PFSK-1 (cell line): Measurements from ENCODE around the gene STK39.

Experiments used
- FOXP2 ChIP-seq: optimal IDR thresholded peaks from 2 replicates; pipeline ENCODE3; 2011; ENCODE audit warnings: borderline replicate concordance, control low read depth, inconsistent platforms; ENCODE audit not compliant: insufficient read depth; ENCODE audit errors: extremely low read length, extremely low read depth
- POLR2AphosphoS5 ChIP-seq: IDR thresholded peaks from 2 replicates; pipeline ENCODE4 v1.6.1; 2012; ENCODE audit warnings: low read depth, mild to moderate bottlenecking, control low read depth, low read length, moderate library complexity
- REST ChIP-seq, 2 experiments: IDR thresholded peaks; 2 replicates each; pipeline versions ENCODE4 v1.6.1 to v1.8.0; 2011 to 2012; ENCODE audit warnings: low read depth in 2 of 2, low read length in 2 of 2, control low read depth in 1 of 2, inconsistent platforms in 1 of 2, mild to moderate bottlenecking in 1 of 2, moderate library complexity in 1 of 2; ENCODE audit not compliant: insufficient read depth in 1 of 2
- SIN3A ChIP-seq: IDR thresholded peaks from 2 replicates; pipeline ENCODE4 v1.6.1; 2012; ENCODE audit warnings: mild to moderate bottlenecking, low read length, moderate library complexity, borderline replicate concordance; ENCODE audit not compliant: insufficient read depth
- TAF1 ChIP-seq: IDR thresholded peaks from 2 replicates; pipeline ENCODE4 v1.6.1; 2012; ENCODE audit warnings: low read length, control low read depth, borderline replicate concordance; ENCODE audit not compliant: insufficient read depth

The STK39 gene

GRCh38 chr2:168203762-168204693, 43.4 kb downstream of the STK39 start:
- TF ChIP-seq FOXP2 = no peak

GRCh38 chr2:168201584-168202116, 45.7 kb downstream of the STK39 start:
- TF ChIP-seq TAF1 (no peak), POLR2AphosphoS5 (no peak), FOXP2 (no peak), SIN3A (no peak), REST (IDR thresholded peaks at IDR 0.05; ENCODE audit: insufficient read depth in 1 of 2, low read depth in 2 of 2, low read length in 2 of 2) (no peak)

- TF ChIP-seq TAF1 = no peak
- no peak for TF ChIP-seq FOXP2
- TF ChIP-seq REST (IDR thresholded peaks at IDR 0.05; ENCODE audit: insufficient read depth in 1 of 2, low read depth in 2 of 2, low read length in 2 of 2) = no peak
- TF ChIP-seq SIN3A = no peak
- no peak for TF ChIP-seq POLR2AphosphoS5
Measured at GRCh38 chr2:168200930-168201583, 46.3 kb downstream of the STK39 start.

- TF ChIP-seq FOXP2 (no peak), REST (IDR thresholded peaks at IDR 0.05; ENCODE audit: insufficient read depth in 1 of 2, low read depth in 2 of 2, low read length in 2 of 2) (no peak), SIN3A (no peak), TAF1 (no peak)
Measured at GRCh38 chr2:168198476-168199207, 48.8 kb downstream of the STK39 start.

- TF ChIP-seq SIN3A (no peak), POLR2AphosphoS5 (no peak), FOXP2 (no peak), TAF1 (no peak), REST (IDR thresholded peaks at IDR 0.05; ENCODE audit: insufficient read depth in 1 of 2, low read depth in 2 of 2, low read length in 2 of 2) (no peak)
Measured at GRCh38 chr2:168196764-168197180, 50.6 kb downstream of the STK39 start.
